Large intestine (tissue), 3 donors: ENCODE measurements around the gene EPHA2. TPM values are rescaled to one million over a fixed set of nuclear protein-coding genes. Genes with fewer than 3 reads are reported as not detected.

ENCODE experiments used
- DNase-seq, 2 donors: peaks; one replicate each; pipeline versions ENCODE4 v3.0.0 to v3.0.0-alpha.2; 2013
- H3K27ac ChIP-seq: one replicate; pipeline ENCODE4 v1.5.1; 2013; ENCODE audit warnings: low read length
- H3K27me3 ChIP-seq: 2 replicates; pipeline ENCODE4 v1.6.1; 2013; ENCODE audit warnings: low read length; ENCODE audit not compliant: control insufficient read depth, insufficient read depth
- H3K36me3 ChIP-seq: 2 replicates; pipeline ENCODE4 v1.6.1; 2013; ENCODE audit warnings: low read length; ENCODE audit not compliant: control insufficient read depth, insufficient read depth
- H3K4me1 ChIP-seq: one replicate; pipeline ENCODE4 v1.6.1; 2013; ENCODE audit warnings: low read length; ENCODE audit not compliant: control insufficient read depth, insufficient read depth
- H3K4me3 ChIP-seq: one replicate; pipeline ENCODE4 v1.5.1; 2013; ENCODE audit warnings: low read length
- H3K9me3 ChIP-seq: one replicate; pipeline ENCODE4 v1.6.1; 2013; ENCODE audit warnings: mild to moderate bottlenecking, low read depth, low read length, moderate library complexity; ENCODE audit not compliant: control insufficient read depth
- WGBS: methylation state at CpG from one replicate; pipeline ENCODE4 v1.1.5; 2013; ENCODE audit warnings: low lambda C conversion rate; ENCODE audit not compliant: insufficient coverage; 5-methylcytosine and 5-hydroxymethylcytosine counted together
- polyA plus RNA-seq: library from polyadenylated mRNA; unstranded; fragments of 120-200 nt; gene quantifications from one replicate; pipeline ENCODE4 v1.2.1, GENCODE V29; 2013

EPHA2 gene
- polyA plus RNA-seq, 1 donor, result 18.5 TPM

DNA sequence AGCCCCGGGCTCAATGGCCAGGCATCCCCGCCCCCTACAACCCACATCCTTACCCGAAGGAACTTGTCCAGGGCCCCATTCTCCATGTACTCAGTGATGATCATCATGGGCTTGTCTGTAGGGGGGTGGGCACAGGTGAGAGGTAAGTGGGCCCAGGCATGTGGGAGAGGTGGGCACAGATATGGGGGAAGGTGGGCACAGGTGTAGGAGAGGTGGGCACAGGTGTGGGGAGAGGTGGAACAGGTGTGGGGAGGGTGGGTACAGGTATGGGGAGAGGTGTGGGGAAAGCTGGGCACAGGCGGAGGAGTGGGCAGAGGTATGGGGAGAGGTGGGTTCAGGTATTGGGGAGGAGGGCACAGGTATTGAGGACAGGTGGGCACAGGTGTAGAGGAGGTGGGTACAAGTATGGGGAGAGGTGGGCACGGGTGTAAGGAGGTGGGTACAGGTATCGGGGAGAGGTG is 23.5 kb downstream of the EPHA2 start:
- Histone ChIP-seq H3K4me3 (no peak overlapping the region), H3K9me3 (no peaks in the 10 kb centered on the region), H3K4me1 (no peaks in the 10 kb centered on the region), H3K27ac (no peak overlapping the region), H3K27me3 (no peaks in the 10 kb centered on the region), H3K36me3 (peaks cover 78% of the 10 kb centered on the region)
- 80% methylated on average over 1 of the region's 6 CpGs for WGBS
- DNase-seq, result no peak

DNA sequence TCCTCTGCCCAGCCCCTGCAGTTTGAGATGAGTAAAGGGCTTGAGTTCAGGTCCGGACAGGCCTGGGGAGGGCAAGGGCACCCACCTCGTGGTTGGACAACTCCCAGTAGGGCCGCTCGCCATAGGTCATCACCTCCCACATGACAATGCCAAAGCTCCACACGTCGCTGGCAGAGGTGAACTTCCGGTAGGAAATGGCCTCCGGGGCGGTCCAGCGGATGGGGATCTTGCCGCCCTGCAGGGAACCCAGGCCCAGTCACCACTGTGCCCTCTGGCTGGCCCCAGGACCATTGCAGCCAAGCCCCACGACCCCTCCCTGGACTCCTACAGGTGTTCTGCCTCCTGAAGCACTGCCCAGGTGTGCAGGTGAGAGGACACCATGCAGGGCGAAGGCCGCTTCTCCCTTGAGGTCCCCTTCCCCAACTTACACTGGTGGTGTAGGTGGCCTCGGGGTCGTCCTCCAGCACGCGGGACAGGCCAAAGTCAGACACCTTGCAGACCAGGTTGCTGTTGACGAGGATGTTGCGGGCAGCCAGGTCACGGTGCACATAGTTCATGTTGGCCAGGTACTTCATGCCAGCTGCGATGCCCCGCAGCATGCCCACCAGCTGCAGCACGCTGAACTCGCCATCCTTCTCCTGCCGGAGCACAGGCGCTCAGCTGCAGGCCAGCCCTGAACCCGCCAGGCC is 24.1 kb downstream of the EPHA2 start:
- DNase-seq, result no peak
- no peak overlapping the region for H3K4me3 ChIP-seq
- H3K27ac ChIP-seq, result no peak overlapping the region
- peaks cover 84% of the 10 kb centered on the region for H3K36me3 ChIP-seq
- H3K27me3 ChIP-seq, result no peaks in the 10 kb centered on the region
- H3K9me3 ChIP-seq, result no peaks in the 10 kb centered on the region
- WGBS, result no CpG with 5 or more reads among the region's 28 CpGs
- no peaks in the 10 kb centered on the region for H3K4me1 ChIP-seq

DNA sequence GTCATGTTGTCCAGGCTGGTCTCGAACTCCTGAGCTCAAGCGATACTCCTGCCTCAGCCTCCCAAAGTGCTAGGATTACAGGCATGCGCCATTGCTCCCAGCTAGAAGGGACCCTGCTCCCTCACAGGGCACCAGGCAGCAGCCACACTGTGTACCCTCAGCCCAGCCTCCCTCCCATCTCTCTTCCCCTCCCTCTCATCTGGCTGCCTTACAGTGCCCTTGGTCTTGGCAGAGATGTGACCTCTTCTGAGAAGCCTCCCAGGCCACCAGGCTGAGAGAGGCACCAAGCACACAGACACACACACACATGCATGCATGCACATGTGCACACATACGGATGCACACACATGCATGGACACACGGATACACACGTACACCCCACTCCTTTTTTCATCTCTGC is 25.0 kb downstream of the EPHA2 start:
- Histone ChIP-seq H3K27ac (no peak overlapping the region), H3K4me1 (no peaks in the 10 kb centered on the region), H3K36me3 (peaks cover 89% of the 10 kb centered on the region), H3K4me3 (no peak overlapping the region), H3K27me3 (no peaks in the 10 kb centered on the region), H3K9me3 (no peaks in the 10 kb centered on the region)
- no peak for DNase-seq
- no CpG with 5 or more reads among the region's 6 CpGs for WGBS

DNA sequence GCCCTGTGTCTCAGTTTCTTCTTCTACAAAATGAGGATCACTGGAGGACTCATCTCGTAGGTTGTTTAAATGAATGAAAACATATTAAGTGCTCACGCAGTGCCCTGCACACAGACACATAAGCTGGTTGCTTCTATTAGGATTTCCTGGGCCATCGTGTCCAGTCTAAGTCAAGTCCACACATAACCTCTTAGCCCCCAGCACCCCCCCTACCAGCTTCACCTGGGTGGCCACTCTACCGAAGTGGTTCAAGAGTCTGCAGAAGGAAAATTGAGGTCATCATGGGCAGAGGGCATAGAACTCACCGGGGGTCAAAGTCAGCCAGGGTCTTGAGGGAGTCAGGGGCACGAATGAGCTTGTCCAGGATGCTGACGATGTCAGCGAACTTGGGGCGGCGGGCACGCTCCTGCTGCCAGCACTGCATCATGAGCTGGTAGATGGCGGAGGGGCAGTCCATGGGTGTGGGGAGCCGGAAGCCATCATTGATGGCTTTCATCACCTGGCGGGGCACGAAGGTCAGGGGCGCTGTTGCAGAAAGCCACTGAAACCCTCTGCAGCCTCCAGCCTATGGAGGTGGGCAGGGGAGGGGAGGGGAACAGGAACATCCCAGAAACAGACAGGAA is 25.8 kb downstream of the EPHA2 start:
- H3K27me3 ChIP-seq, result no peaks in the 10 kb centered on the region
- peaks cover 86% of the 10 kb centered on the region for H3K36me3 ChIP-seq
- no peak for DNase-seq
- H3K4me1 ChIP-seq, result no peaks in the 10 kb centered on the region
- H3K27ac ChIP-seq, result no peak overlapping the region
- H3K9me3 ChIP-seq, result no peaks in the 10 kb centered on the region
- H3K4me3 ChIP-seq, result no peak overlapping the region
- no CpG with 5 or more reads among the region's 16 CpGs for WGBS

DNA sequence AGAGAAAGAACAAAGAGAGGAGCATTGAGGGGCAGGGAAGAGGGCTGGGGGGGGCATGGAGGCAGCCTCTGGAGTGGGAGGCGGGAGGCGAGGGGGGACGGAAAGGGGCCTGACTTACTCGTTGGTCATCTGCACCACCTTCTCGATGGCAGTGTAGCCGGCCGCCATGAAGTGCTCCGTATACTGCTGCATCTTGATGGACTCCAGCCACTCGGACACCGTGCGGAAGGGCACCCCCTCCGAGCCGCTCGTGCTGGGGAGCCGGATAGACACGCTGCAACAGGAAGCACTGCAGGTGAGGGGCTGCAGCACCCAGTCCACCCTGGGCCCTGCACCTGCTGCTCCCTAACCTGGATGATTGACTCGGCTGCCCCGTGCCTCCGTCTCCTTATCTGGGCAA is 26.6 kb downstream of the EPHA2 start:
- Histone ChIP-seq H3K36me3 (peaks cover 86% of the 10 kb centered on the region), H3K27ac (no peak overlapping the region)

DNA sequence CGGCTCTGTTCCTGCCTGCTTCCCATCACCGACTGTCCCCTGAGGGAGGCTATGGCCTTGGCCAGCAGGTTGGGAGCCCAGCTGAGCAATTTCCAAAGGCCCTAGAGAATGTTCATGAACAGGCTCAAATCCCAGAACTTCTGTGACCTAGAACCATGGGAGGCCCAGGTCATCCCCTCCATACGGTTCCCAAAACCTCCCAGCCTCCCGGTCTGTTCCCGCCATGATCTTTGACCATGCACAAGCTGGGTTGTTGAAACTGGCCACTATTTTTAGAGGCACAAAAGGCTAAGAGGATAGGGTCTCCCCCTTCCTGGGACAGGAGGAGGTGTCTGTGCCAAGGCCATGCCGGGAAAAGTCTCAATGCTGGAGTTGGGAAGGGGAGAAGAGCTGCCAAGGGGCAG is 27.5 kb downstream of the EPHA2 start:
- no peak for DNase-seq
- no peak overlapping the region for H3K4me3 ChIP-seq
- no CpG with 5 or more reads among the region's 6 CpGs for WGBS
- H3K9me3 ChIP-seq, result no peaks in the 10 kb centered on the region
- H3K4me1 ChIP-seq, result no peaks in the 10 kb centered on the region
- no peak overlapping the region for H3K27ac ChIP-seq
- H3K27me3 ChIP-seq, result no peaks in the 10 kb centered on the region
- peaks cover 85% of the 10 kb centered on the region for H3K36me3 ChIP-seq

More for the DNA sequence above, 26.6 kb downstream of the EPHA2 start:
- DNase-seq, result no peak
- H3K4me3 ChIP-seq, result no peak overlapping the region
- H3K9me3 ChIP-seq, result no peaks in the 10 kb centered on the region
- no peaks in the 10 kb centered on the region for H3K4me1 ChIP-seq
- no CpG with 5 or more reads among the region's 19 CpGs for WGBS
- no peaks in the 10 kb centered on the region for H3K27me3 ChIP-seq

DNA sequence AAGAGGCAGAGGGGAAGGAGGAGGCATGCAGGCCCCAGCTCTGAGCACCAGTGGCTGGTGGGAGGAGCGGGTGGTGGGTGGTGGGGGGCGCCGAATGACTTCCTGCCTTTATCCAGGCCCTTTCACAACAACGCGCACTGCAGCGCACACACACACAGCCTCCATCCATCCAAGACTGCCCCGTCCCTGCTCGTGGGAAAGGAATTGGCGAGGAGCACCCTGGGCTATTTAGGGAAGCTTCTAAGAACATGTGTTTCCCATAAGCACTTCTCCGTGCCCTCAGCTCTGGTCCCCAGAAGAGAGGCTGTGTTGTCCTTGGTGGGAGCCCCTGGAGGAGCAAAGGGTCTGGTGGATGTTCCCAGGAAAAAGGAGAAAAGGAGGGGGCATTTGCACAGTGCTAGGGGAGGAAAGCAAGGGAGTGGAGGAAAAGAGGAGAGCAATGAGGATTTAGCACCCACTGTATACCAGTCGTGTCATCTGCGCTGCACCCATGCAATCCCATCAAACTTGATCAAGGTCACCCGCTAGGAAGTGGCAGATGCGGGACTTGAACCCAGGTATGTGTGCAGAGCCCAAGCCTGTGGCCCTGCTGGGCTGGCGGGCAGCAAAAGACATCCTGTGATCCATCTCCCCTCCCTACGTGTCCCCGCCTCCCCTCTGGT is 28.1 kb downstream of the EPHA2 start:
- Histone ChIP-seq H3K4me3 (no peak overlapping the region), H3K9me3 (no peaks in the 10 kb centered on the region), H3K36me3 (peaks cover 82% of the 10 kb centered on the region), H3K27me3 (no peaks in the 10 kb centered on the region), H3K27ac (no peak overlapping the region), H3K4me1 (no peaks in the 10 kb centered on the region)
- no peak for DNase-seq
- WGBS, result no CpG with 5 or more reads among the region's 17 CpGs

DNA sequence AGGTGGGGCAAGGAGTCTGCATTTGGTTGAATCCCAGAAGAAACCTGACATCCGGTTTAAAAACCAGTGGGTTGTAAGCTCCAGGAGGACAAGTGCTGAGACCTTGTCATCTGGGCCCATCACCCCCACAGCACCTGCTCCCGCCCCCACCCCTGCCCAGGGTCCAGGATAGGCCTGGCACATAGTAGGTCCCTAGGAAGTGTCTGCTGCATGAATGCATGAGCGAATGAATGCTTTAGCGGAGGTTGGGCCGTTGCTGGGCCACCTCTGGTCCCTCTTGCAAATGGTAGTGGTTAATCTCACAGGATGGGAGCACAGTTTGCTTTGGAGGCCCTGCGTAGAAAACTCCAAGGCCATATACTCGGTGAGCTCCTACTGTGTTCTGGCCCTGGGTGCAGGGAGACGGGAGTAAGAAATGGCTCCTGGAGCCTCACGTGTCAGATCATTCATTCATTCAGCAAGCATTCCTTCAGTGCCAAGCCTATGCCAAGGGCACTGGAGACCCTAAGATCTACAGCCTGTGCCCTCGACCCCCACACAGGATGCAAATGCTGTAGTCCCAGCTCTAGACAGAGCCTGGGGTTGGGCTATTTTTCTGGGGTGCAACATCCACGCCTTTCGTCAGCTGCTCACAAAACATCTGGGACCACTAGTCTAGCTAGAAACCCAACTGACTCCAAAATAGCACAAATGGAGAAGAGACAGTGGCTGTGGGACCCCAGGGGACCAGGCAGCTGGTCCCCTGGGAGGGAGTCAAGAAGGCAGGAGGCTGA is 28.9 kb downstream of the EPHA2 start:
- H3K4me1 ChIP-seq, result no peaks in the 10 kb centered on the region
- no peak for DNase-seq
- 100% methylated on average over 2 of the region's 12 CpGs for WGBS
- no peak overlapping the region for H3K27ac ChIP-seq
- no peak overlapping the region for H3K4me3 ChIP-seq
- H3K27me3 ChIP-seq, result no peaks in the 10 kb centered on the region
- H3K36me3 ChIP-seq, result peaks cover 76% of the 10 kb centered on the region
- H3K9me3 ChIP-seq, result no peaks in the 10 kb centered on the region

DNA sequence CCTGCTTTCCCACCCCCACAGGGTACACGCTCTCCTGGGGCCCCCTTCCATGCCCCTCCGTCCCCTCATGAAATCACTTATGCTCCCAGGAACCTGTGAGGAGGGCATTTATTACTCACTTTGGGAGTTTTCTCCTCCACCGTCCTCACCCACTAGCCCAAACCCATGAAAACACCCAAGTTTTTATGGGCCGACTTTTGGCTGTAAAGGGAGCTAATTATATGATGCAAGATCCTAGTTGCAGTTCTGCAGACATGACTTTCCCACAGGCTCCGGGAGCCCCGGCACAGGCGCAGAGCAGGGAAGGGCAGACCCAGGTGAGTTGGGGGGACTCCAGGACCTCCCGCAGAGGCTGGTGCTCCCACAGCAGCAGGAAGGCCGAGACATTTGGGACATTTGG is 29.7 kb downstream of the EPHA2 start:
- H3K9me3 ChIP-seq, result no peaks in the 10 kb centered on the region
- H3K27me3 ChIP-seq, result no peaks in the 10 kb centered on the region
- no peak overlapping the region for H3K27ac ChIP-seq
- no peak overlapping the region for H3K4me3 ChIP-seq
- no peaks in the 10 kb centered on the region for H3K4me1 ChIP-seq
- peaks cover 69% of the 10 kb centered on the region for H3K36me3 ChIP-seq
- DNase-seq, result no peak
- no CpG with 5 or more reads among the region's 9 CpGs for WGBS

DNA sequence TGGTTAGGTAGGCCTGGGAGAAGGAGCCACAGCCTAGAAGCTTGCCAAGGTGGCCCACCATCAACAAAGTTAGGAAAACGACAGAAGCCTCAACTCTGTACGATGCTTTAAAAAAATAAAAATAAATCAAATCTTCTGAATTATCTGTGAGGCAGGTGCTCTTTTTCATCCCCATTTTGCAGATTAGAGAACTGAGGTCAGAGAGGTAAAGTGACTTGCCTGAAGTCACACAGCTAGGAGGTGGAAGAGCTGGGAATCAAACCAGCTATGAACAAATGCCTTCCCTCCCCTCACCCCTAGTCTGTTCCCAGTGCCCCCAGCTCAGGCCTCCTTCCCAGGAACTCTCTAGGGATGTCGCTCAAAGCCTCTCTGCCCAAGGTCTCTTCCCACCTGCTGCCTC is 30.4 kb downstream of the EPHA2 start:
- no peak for DNase-seq
- H3K4me1 ChIP-seq, result no peaks in the 10 kb centered on the region
- no CpG with 5 or more reads among the region's 3 CpGs for WGBS
- H3K27ac ChIP-seq, result no peak overlapping the region
- no peaks in the 10 kb centered on the region for H3K27me3 ChIP-seq
- H3K36me3 ChIP-seq, result peaks cover 62% of the 10 kb centered on the region
- no peak overlapping the region for H3K4me3 ChIP-seq
- no peaks in the 10 kb centered on the region for H3K9me3 ChIP-seq
